ENCODE measurements around the gene NATD1. TPM values are rescaled to one million over a fixed set of nuclear protein-coding genes. Genes with fewer than 3 reads are reported as not detected.

NATD1 gene
- polyA plus RNA-seq, 2 of the 4 experiments (the other 2 are of a cell fraction) = 1.1 to 1.6 TPM

GRCh38 chr17:21285164-21286065 lies 32.2 kb upstream of the NATD1 start:
- CTCF ChIA-PET = interaction anchor here (1.0 to 3.2 kb wide), 8 partner anchors 8 to 227 kb away, joined by 3 to 20 read pairs (median 7); no protein-coding TSS in a partner anchor

DNA sequence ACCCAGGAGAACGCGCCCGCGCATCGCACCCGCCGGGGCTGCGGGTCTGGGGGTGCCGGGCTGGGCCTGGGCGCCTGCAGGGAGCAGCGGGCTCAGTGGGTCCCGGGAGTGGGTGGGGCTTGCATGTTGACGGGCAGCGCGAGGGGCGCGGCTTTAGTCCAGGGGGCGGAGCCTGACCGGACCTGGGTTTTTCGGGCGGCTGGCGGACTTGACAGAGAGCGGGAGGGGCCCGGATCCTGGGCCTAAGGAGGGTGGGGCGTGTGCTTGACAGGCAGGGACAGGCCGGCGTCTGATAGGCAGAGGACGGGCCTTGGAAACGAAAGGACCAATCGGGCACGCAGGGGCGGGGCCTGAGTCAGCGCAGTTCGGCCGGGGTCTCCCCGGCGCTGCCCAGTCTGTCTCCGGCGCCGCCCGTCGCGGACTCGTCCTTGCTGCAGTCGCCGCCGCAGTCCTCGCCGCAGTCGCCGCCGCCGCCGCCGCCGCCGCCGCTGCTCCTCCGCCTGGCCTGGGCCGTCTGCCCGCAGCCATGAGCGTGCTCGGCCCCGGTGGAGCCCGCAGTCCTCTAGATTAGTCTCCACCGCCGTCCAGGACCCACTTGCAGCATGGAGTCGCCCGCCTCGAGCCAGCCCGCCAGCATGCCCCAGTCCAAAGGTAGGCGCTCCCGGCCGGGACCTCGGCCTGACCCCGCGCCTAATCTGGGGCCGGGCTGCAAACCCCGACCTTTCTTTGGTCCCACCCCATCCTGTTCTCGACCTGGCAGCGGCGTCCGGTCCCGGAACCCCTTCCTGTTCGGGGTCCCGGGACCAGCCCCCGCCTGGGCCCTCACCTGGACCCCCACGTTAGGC lies 31.3 kb upstream of the NATD1 start, which contains the start of gene MAP2K3:
Gene MAP2K3 (plus strand): TSS at position 393 of the 845 bp plus-strand sequence. CDS start 210 bp downstream, at position 603.
- peak; percentile 68 for FAIRE-seq
- peak; percentile 98 to 100 for DNase-seq (ENCODE audit: low read depth in 1 of 2, low spot score in 1 of 2)
- Histone ChIP-seq H3K4me2 (peak within 1 kb of the TSS; percentile 92), H3K4me3 (peak within 1 kb of the TSS; percentile 78), H3K9me3 (no peaks in the 10 kb centered on the region), H3K4me1 (peaks cover 52% of the 10 kb centered on the region), H3K27ac (peak within 1 kb of the TSS; percentile 76 to 89)
- peak; percentile 46 to 75 for ATAC-seq
- ChIA-PET POLR2A (interaction anchor here (0.8 kb wide), 1 partner anchor 72 kb away, joined by 3 read pairs; no protein-coding TSS in a partner anchor), CTCF (interaction anchor here (1.9 to 9.7 kb wide), 4 partner anchors 16 to 228 kb away, joined by 7 to 121 read pairs (median 13); no protein-coding TSS in a partner anchor)
- WGBS (ENCODE audit: missing lambda C conversion rate) = 0% methylated on average over 40 of the region's 88 CpGs
- TF ChIP-seq HOXB13 (CRISPR knock-in tag; IDR thresholded peaks at IDR 0.05; ENCODE audit: low read depth) = no peak
- no peak for TF ChIP-seq RAD21 (conservative IDR thresholded peaks at IDR 0.05 in 1 of 2, IDR thresholded peaks at IDR 0.05 in 1 of 2)
- TF ChIP-seq, protein P1, sequence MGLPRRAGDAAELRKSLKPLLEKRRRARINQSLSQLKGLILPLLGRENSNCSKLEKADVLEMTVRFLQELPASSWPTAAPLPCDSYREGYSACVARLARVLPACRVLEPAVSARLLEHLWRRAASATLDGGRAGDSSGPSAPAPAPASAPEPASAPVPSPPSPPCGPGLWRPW (IDR thresholded peaks at IDR 0.05) = no peak
- TF ChIP-seq ZFP36 (IDR thresholded peaks at IDR 0.05; ENCODE audit: borderline replicate concordance, partially characterized antibody) = no peak
- TF ChIP-seq RFX5 (IDR thresholded peaks at IDR 0.05) = peak; percentile 34; the same call in 1 of the 2 replicates
- TF ChIP-seq NFE2L2 (conservative IDR thresholded peaks at IDR 0.05; ENCODE audit: low read length) = no peak
- TF ChIP-seq HOXB5 (CRISPR knock-in tag; IDR thresholded peaks at IDR 0.05) = no peak
- TF ChIP-seq TFCP2L1 (CRISPR knock-in tag; IDR thresholded peaks at IDR 0.05) = no peak
- no peak for TF ChIP-seq EHMT2 (IDR thresholded peaks at IDR 0.05; ENCODE audit: low read depth)
- no peak for TF ChIP-seq POLR2AphosphoS2 (conservative IDR thresholded peaks at IDR 0.05; ENCODE audit: low read length)
- TF ChIP-seq, protein P2, sequence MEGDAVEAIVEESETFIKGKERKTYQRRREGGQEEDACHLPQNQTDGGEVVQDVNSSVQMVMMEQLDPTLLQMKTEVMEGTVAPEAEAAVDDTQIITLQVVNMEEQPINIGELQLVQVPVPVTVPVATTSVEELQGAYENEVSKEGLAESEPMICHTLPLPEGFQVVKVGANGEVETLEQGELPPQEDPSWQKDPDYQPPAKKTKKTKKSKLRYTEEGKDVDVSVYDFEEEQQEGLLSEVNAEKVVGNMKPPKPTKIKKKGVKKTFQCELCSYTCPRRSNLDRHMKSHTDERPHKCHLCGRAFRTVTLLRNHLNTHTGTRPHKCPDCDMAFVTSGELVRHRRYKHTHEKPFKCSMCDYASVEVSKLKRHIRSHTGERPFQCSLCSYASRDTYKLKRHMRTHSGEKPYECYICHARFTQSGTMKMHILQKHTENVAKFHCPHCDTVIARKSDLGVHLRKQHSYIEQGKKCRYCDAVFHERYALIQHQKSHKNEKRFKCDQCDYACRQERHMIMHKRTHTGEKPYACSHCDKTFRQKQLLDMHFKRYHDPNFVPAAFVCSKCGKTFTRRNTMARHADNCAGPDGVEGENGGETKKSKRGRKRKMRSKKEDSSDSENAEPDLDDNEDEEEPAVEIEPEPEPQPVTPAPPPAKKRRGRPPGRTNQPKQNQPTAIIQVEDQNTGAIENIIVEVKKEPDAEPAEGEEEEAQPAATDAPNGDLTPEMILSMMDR (IDR thresholded peaks at IDR 0.05) = no peak
- peak; percentile 94 for TF ChIP-seq POLR2A (IDR thresholded peaks at IDR 0.05; ENCODE audit: low read length)
- TF ChIP-seq SMC3 (IDR thresholded peaks at IDR 0.05) = no peak
- TF ChIP-seq FOXS1 (CRISPR knock-in tag; IDR thresholded peaks at IDR 0.05) = no peak
- no peak for TF ChIP-seq CEBPB (IDR thresholded peaks at IDR 0.05)

More at GRCh38 chr17:21285164-21286065, 32.2 kb upstream of the NATD1 start:
- WGBS (ENCODE audit: missing lambda C conversion rate) = 3% methylated on average over 16 of the region's 16 CpGs
- TF ChIP-seq REST (IDR thresholded peaks at IDR 0.05) (0 out of 2 replicates have a peak, but pooled peaks have one; percentile 7), ZFP36 (IDR thresholded peaks at IDR 0.05; ENCODE audit: borderline replicate concordance, partially characterized antibody) (no peak), GATA3 (IDR thresholded peaks at IDR 0.05; ENCODE audit: borderline replicate concordance) (no peak), JUN (IDR thresholded peaks at IDR 0.05) (no peak; a peak in 1 of 5 replicates), SREBF2 (IDR thresholded peaks at IDR 0.05) (no peak), ESRRA (IDR thresholded peaks at IDR 0.05; ENCODE audit: borderline replicate concordance, low read length) (no peak), POLR2A (IDR thresholded peaks at IDR 0.05; ENCODE audit: low read length) (no peak), FOSB (CRISPR knock-in tag; IDR thresholded peaks at IDR 0.05) (no peak), NFE2L2 (conservative IDR thresholded peaks at IDR 0.05; ENCODE audit: low read length) (no peak), CBX2 (IDR thresholded peaks at IDR 0.05; ENCODE audit: borderline replicate concordance, low read depth) (no peak), CEBPB (IDR thresholded peaks at IDR 0.05) (no peak), PHF8 (IDR thresholded peaks at IDR 0.05; ENCODE audit: borderline replicate concordance, low read depth) (peak; percentile 14; the same call in 1 of the 2 replicates)
- TF ChIP-seq, protein P3, sequence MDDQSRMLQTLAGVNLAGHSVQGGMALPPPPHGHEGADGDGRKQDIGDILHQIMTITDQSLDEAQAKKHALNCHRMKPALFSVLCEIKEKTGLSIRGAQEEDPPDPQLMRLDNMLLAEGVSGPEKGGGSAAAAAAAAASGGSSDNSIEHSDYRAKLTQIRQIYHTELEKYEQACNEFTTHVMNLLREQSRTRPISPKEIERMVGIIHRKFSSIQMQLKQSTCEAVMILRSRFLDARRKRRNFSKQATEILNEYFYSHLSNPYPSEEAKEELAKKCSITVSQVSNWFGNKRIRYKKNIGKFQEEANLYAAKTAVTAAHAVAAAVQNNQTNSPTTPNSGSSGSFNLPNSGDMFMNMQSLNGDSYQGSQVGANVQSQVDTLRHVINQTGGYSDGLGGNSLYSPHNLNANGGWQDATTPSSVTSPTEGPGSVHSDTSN (IDR thresholded peaks at IDR 0.05) = no peak
- POLR2A ChIA-PET = interaction anchor here (1.4 to 1.7 kb wide), 2 partner anchors 32 to 242 kb away, joined by 5 to 13 read pairs; partner anchors contain the start of genes NATD1 and USP22
- no peaks in the 10 kb centered on the region for H3K9me3 ChIP-seq
- peak overlapping the region; percentile 76 to 89 for H3K27ac ChIP-seq
- no peak for FAIRE-seq
- no peak for DNase-seq (ENCODE audit: low read depth in 1 of 2, low spot score in 1 of 2)
- H3K4me3 ChIP-seq = peak overlapping the region; percentile 78
- H3K4me1 ChIP-seq = peaks cover 55% of the 10 kb centered on the region
- peak overlapping the region; percentile 92 for H3K4me2 ChIP-seq
- ATAC-seq = 0 out of 6 replicates have a peak, but pooled peaks of 1 of the 2 experiments have one; percentile 0

Measured in A549 (cell line).